Midbrain (tissue), 1 donor: ENCODE results near the gene ABCC4.

Experiments
- DNase-seq: peaks from one replicate; lab custom pipeline; 2025; lab: John Stamatoyannopoulos, UW

ABCC4 gene

GRCh38 chr13:95155093-95155492 is 146.2 kb downstream of the ABCC4 start:
- DNase-seq: no peak

GRCh38 chr13:95154413-95154886 is 146.8 kb downstream of the ABCC4 start:
- DNase-seq: no peak

GRCh38 chr13:95153647-95154412 is 147.4 kb downstream of the ABCC4 start:
- no peak for DNase-seq

- DNase-seq: no peak
These were observed 149.2 kb downstream of the ABCC4 start for GRCh38 chr13:95151942-95152587.

GRCh38 chr13:95150555-95150954 is 150.7 kb downstream of the ABCC4 start:
- DNase-seq: no peak

GRCh38 chr13:95146486-95146885 is 154.8 kb downstream of the ABCC4 start:
- DNase-seq: no peak

- DNase-seq: no peak
These were observed 155.7 kb downstream of the ABCC4 start for GRCh38 chr13:95145587-95145986.

GRCh38 chr13:95140502-95140901 is 160.7 kb downstream of the ABCC4 start:
- DNase-seq: no peak

- no peak for DNase-seq
These were observed 162.2 kb downstream of the ABCC4 start for GRCh38 chr13:95138876-95139585.

GRCh38 chr13:95137096-95137495 is 164.2 kb downstream of the ABCC4 start:
- DNase-seq: no peak

- no peak for DNase-seq
These were observed 164.6 kb downstream of the ABCC4 start for GRCh38 chr13:95136638-95137037.

GRCh38 chr13:95133498-95133897 is 167.8 kb downstream of the ABCC4 start:
- DNase-seq: no peak

- DNase-seq: no peak
These were observed 172.2 kb downstream of the ABCC4 start for GRCh38 chr13:95129004-95129403.

- no peak for DNase-seq
These were observed 173.1 kb downstream of the ABCC4 start for GRCh38 chr13:95128045-95128643.

- no peak for DNase-seq
These were observed 176.3 kb downstream of the ABCC4 start for GRCh38 chr13:95124959-95125358.

GRCh38 chr13:95123726-95124125 is 177.5 kb downstream of the ABCC4 start:
- no peak for DNase-seq

GRCh38 chr13:95122063-95122462 is 179.2 kb downstream of the ABCC4 start:
- DNase-seq: no peak

GRCh38 chr13:95121516-95121915 is 179.7 kb downstream of the ABCC4 start:
- DNase-seq: no peak

GRCh38 chr13:95120650-95121049 is 180.6 kb downstream of the ABCC4 start:
- no peak for DNase-seq

- no peak for DNase-seq
These were observed 182.5 kb downstream of the ABCC4 start for GRCh38 chr13:95118541-95119324.

- no peak for DNase-seq
These were observed 184.2 kb downstream of the ABCC4 start for GRCh38 chr13:95117092-95117491.

GRCh38 chr13:95115525-95115924 is 185.7 kb downstream of the ABCC4 start:
- no peak for DNase-seq
